Glomerular endothelial cell (primary cell): ENCODE measurements around the gene BPHL. TPM values are rescaled to one million over a fixed set of nuclear protein-coding genes. Genes with fewer than 3 reads are reported as not detected.
"Not testable (repeated sequence)": the region's sequence is repeated elsewhere in the genome, so short reads cannot be mapped to it uniquely, and the experiment has no call there.

Experiments
- DNase-seq: peaks from one replicate; pipeline ENCODE4 v3.0.0-alpha.2; 2011; ENCODE audit warnings: low read depth, low spot score; ENCODE audit errors: extremely low read depth
- total RNA-seq: library from RNA; depleted of rRNA; stranded (reverse); fragments of >200 nt; gene quantifications from 2 replicates; pipeline ENCODE4 v1.2.3, GENCODE V29; 2015

BPHL gene
- total RNA-seq, 1 donor from 2014 or later, result 18.3 TPM

DNA sequence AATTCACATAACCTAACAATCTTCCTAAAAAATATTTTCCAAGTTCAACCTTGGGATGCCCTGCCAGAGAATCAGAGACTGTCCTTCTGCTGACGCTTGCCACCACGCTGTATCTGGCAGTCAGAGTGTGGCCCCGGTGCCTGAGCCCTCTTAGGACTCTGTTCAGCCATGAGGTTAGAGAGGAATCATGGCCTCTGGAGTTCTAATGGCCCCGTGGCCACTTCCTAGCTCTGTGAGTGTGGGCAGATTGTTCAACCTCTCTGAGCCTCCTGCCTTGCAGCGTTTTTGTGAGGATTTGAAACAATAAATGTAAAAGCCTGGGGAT lies 2.2 kb downstream of the BPHL start:
- DNase-seq, result no peak

DNA sequence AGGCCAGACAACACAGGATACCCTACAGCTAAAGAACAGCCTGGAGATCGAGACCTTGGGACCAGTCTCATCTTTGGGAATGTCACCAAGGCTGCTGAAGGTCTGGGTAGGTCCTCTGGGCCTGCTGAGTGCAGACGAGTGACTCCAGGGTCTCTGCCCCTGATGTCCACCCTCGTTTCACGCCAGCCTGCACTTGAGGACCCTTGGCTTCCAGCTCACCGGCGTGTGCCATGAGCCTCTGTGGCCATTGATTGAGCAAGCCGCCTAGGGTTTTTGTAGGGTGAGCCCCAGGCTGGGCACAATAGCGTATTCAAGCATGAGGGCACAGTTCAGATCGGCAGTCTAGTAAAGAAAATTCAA lies 4.3 kb downstream of the BPHL start:
- no peak for DNase-seq

- DNase-seq, result no peak
Observed at GRCh38 chr6:3124667-3125066, 6.2 kb downstream of the BPHL start.

DNA sequence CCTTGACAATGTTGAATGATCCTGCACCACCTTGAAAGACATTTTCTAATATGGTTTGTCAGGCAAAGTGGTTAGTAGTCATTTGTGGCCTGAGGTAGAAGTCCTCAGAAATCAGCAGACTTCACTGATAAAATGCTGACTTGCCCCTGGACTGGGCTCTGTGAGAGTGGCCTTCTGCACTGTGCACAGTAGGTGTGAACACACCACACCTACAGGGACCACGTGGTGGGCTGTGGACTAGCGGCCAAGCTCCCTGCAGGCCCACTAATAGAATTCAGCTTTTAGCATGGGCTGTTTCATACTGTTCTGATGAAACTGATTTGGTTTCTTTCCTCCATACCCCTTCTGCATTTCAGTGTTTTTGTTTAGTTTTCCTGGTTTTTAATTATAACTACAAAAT lies 7.3 kb downstream of the BPHL start:
- DNase-seq, result no peak

GRCh38 chr6:3128356-3129108 lies 10.0 kb downstream of the BPHL start:
- no peak for DNase-seq

DNA sequence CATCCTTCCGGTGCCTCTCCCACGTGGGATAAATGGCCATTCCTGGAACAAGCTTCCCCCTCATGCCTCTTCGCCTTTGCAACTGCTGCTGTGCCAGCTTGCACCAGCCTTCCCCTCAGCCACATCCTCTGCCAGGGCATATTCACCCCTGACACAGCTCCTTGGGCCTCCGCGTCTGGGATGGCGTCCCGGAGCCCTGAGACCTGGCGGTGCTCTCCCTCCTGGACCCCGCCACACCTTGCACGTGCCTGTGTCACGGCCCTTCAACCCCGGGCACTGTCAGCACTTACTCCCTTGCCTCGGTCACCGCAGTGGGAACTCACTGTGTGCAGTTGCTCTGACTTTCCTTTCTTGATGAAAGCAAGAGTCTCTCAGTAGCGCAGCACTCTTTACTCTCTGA lies 13.2 kb downstream of the BPHL start:
- no peak for DNase-seq

- DNase-seq, result no peak
Observed at GRCh38 chr6:3133515-3133914, 15.0 kb downstream of the BPHL start.

DNA sequence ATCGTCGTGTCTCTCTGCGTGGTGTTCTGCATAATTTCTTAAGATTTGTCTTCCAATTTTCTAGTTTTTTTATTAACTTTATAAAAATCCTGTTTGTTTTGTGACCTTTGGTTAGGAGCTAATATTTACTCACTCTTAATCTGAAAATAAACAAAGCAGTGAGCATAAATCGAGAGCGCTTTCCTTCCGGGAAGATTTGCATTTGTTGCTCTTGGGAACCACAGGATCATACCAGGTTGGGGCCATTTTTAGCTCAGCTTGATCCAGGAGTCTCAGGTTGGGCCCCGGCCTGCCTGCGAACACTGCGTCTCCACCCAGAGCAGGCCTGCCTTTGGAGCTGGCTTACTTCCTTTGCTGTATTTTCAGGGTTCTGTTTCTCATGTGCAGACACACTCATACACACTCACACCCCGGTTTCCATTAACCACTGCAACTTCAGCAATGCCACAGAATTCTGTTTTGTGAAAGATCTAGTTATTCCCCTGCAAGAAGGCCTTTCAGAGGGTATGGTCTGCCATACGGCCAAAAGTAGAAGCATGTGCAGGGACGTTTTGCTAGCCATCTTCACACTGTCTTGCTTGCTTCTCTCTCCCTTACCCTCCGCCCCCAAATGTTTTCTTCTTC lies 17.3 kb downstream of the BPHL start:
- no peak for DNase-seq

DNA sequence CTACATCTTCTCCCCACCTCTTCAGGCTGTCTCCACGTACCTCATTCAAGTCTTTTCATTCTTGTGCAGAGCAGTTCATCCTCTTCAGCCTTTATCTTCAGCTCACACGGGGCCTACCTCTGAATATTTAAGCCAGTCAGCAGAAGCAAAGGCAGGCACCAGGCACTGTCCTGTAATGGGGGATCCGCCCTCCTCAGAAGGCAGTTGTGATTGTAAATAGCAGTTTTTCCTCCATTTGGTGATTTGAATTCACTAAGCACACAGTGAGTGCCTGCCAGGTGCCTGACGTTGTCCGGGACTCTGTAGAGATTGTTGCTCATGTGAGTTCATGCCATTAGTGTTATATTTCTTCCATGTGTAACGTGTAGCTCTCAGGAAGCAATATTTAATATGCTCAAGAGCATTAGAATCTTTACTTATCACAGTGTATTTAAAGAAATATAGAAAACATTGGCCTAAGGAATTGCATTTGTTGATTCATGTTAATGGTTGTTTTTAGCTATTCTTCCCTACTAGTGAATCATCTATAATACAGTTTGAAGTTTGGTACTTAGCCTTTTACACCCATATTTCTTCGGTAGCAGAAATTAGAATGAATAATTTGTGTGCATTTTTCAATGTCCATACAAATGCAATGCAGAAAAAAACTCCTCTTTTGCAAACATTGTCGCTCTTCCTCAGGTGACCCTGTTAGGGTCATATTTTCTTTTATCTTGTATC lies 17.9 kb downstream of the BPHL start:
- DNase-seq, result no peak

DNA sequence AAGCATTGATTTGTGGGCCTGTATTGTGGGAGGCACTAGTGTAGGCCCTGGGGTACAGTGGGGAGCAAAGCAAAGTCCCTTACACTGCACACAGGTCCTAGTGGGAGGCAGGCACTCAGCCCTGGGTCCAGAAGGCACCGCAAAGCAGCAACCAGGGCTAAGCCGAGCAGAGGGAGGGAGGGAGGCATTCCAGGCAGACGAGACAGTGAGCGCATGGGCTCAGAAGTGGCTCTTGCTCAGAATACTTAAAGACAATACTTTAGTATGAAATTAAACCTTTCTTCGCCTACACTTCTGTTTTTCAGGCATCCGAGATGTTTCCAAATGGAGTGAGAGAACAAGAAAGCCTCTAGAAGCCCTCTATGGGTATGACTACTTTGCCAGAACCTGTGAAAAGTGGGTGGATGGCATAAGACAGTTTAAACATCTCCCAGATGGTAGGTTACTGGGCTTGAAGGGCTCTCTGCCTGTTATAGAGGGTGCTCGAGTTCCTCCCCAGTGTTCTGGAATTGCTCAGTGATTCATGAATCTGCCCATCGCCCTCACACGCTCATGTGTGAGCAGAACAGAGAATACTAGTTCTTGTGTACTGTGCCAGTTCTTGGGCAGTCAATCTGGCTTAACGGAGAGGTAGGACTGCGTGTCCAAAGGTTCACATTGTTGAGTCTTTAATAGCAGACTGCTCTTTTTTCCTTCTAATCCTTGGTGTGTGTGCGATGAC lies 18.7 kb downstream of the BPHL start:
- DNase-seq, result no peak

GRCh38 chr6:3137873-3138272 lies 19.4 kb downstream of the BPHL start:
- DNase-seq, result not testable (repeated sequence)

DNA sequence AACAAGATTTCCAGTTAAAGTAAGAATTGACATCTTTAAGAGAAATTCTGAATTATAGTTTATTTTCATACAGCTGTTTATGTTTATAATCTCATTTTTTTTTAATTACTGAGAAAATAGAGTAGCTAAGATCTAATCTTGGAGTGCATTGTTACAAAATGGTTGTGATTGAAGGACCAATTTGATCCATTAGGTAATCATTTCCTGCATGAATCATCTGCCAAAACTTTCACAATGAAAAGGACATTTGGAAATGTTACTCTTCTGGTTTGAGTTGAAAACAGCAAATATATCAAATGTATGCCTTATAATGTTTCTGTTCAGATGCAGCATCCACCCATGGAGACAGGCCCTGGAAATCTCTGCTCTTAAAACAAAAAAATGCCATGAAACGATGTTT lies 19.8 kb downstream of the BPHL start:
- DNase-seq, result no peak

DNA sequence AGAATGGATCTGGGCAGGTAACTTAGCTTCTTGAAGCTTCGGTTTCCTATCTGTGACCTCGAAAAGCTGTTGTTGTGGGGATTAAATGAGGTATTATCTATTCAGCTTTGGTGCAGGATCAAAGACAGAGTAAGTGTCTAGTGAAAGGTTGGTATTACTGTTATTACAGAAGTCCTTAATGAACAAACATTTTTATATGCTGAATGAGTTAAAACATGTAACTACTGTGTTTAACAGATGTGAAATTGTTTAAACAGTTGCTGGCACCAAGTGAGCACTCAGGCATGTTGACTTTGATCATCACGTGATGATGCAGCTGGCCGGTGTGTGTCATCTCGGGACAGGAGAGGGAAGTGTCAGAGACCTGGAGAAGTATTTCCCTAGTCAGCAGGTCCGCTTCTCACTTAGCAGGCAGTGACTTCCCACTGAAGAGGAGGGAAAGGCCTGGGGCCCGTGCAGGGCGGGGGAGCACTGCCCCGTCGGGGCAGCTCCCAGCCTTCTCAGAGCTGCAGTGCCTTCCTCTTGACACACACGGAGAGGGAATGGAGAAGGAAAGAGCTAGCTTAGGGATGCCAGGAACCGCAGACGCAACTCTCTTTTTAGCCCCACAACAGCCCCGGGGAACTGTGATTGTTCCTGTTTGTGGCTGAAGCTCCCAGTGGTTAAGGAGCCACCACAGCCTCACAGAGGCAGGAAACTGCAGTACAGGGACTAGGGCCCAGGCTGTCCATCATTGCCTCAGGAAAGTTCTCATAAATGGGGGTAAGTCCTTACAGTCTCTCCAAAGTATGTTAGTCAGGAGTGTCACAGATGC lies 20.8 kb downstream of the BPHL start:
- DNase-seq, result no peak

DNA sequence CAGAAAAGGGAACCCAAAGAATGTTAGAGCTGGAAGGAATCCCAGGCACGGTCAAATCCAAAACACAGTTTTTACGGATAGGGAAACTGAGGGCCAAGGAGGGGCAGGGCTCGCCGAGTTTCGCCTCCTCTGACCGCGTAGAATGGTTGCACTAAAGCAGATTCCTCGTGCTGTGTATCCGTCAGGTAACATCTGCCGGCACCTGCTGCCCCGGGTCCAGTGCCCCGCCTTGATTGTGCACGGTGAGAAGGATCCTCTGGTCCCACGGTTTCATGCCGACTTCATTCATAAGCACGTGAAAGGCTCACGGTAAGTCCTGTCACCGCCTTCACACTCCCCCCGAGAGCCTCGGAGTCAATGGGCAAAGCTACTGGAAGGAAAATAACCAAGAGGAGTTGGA lies 21.7 kb downstream of the BPHL start:
- no peak for DNase-seq

DNA sequence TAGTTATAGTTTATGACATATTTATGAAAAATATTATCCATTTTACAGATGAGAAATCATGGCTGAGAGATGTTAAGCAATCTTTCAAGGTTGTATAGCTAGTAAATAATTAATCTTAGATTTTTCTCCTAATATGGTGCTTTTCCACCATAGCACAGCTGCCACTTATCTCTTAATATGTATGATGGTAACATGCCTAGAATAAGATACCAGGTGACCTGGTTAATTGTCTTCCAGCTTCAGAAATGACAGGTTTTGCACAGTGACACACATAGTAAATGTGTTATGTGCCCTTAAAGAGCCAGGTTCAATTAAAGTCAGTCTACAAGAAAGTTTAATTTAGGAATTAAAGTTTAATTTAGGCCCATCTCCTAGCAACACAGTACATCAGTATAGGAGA lies 24.0 kb downstream of the BPHL start:
- DNase-seq, result no peak

DNA sequence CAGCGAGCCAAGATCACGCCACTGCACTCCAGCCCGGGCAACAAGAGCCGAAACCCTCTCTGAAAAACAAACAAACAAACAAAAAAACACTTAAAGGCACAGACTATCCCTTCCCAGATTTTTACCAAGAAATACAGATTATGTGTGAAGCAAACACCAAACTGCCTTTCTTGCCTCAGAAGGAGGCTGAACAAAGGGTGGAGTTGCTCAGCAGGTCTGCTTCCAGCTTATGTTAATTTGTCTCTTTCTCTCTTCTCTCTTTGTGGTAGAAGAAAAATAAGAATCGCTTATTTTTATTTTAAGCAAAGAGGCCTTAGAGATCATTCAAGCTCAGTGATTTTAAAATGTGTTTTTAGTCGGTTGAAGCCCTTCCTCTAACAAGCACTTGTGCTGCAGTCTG lies 24.6 kb downstream of the BPHL start:
- DNase-seq, result no peak

- DNase-seq, result no peak
Observed at GRCh38 chr6:3144571-3144970, 26.1 kb downstream of the BPHL start.

GRCh38 chr6:3147914-3148757 lies 29.6 kb downstream of the BPHL start:
- DNase-seq, result no peak

GRCh38 chr6:3151691-3152090 lies 33.2 kb downstream of the BPHL start:
- no peak for DNase-seq

DNA sequence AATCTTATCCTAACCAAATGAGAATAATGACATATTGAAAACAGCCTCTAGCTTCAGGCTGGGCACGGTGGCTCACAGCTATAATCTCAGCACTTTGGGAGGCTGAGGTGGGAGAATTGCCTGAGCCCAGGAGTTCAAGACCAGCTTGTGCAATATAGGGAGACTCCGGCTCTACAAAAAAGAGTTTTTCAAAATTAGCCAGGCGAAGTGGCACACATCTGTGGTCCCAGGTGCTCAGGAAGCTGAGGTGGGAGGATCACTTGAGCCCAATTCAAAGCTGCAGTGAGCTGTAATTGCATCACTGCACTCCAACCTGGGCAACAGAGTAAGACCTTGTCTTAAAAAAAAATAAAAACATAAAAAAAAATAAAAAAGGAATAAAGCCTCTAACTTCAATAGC lies 34.2 kb downstream of the BPHL start:
- DNase-seq, result no peak
